ENCODE measurements around the gene PRDM1. TPM values are rescaled to one million over a fixed set of nuclear protein-coding genes. Genes with fewer than 3 reads are reported as not detected.
"Not testable (repeated sequence)": the region's sequence is repeated elsewhere in the genome, so short reads cannot be mapped to it uniquely, and the experiment has no call there.

Gene PRDM1
- total RNA-seq, 1 donor from 2014 or later, result 10.5 TPM

- Histone ChIP-seq H3K36me3 (ENCODE audit: insufficient read depth, low read length) (no peaks in the 10 kb centered on the region), H3K9me3 (ENCODE audit: insufficient read depth, low read depth, low read length) (no peaks in the 10 kb centered on the region), H3K4me3 (ENCODE audit: insufficient read depth, low read depth, low read length) (no peak overlapping the region), H2AFZ (ENCODE audit: low read depth, low read length) (no peak overlapping the region), H3K4me1 (ENCODE audit: insufficient read depth, low read length) (peaks cover 21% of the 10 kb centered on the region), H3K27me3 (ENCODE audit: insufficient read depth, low read length) (peaks cover 3% of the 10 kb centered on the region), H4K20me1 (ENCODE audit: insufficient read depth, low read length) (no peaks in the 10 kb centered on the region), H3K27ac (ENCODE audit: low read depth, low read length) (no peak overlapping the region), H3K79me2 (ENCODE audit: insufficient read depth, low read length) (no peaks in the 10 kb centered on the region), H3K4me2 (ENCODE audit: low read length) (no peak overlapping the region), H3K9ac (ENCODE audit: low read length) (no peak overlapping the region)
- Mint-ChIP-seq H3K9me3 (ENCODE audit: unreplicated experiment) (no peaks in the 10 kb centered on the region), H3K4me1 (ENCODE audit: low read depth, unreplicated experiment) (peaks cover 14% of the 10 kb centered on the region), H3K36me3 (ENCODE audit: low read depth, unreplicated experiment) (no peaks in the 10 kb centered on the region), H3K4me3 (ENCODE audit: unreplicated experiment) (no peak overlapping the region), H3K27ac (ENCODE audit: unreplicated experiment) (no peak overlapping the region), H3K27me3 (ENCODE audit: low read depth, unreplicated experiment) (peaks cover 5% of the 10 kb centered on the region)
- FAIRE-seq, result no peak
- TF ChIP-seq EZH2 (IDR thresholded peaks at IDR 0.05; ENCODE audit: insufficient read depth, low read length), result no peak
- TF ChIP-seq CTCF (IDR thresholded peaks at IDR 0.05; ENCODE audit: insufficient read depth, low read depth, low read length), result no peak
- DNase-seq (ENCODE audit: low read depth), result no peak
Observed at GRCh38 chr6:106149472-106150069, 63.4 kb downstream of the PRDM1 start.

GRCh38 chr6:106152476-106152875, 66.3 kb downstream of the PRDM1 start:
- not testable (repeated sequence) for H3K4me2 ChIP-seq (ENCODE audit: low read length); FAIRE-seq; H3K9ac ChIP-seq (ENCODE audit: low read length); H3K9me3 Mint-ChIP-seq (ENCODE audit: unreplicated experiment); H3K79me2 ChIP-seq (ENCODE audit: insufficient read depth, low read length); H2AFZ ChIP-seq (ENCODE audit: low read depth, low read length); H3K4me3 ChIP-seq (ENCODE audit: insufficient read depth, low read depth, low read length); H3K27ac ChIP-seq (ENCODE audit: low read depth, low read length); DNase-seq (ENCODE audit: low read depth); H3K27me3 Mint-ChIP-seq (ENCODE audit: low read depth, unreplicated experiment); H3K27ac Mint-ChIP-seq (ENCODE audit: unreplicated experiment); H3K4me3 Mint-ChIP-seq (ENCODE audit: unreplicated experiment); H3K36me3 ChIP-seq (ENCODE audit: insufficient read depth, low read length); H4K20me1 ChIP-seq (ENCODE audit: insufficient read depth, low read length); H3K4me1 Mint-ChIP-seq (ENCODE audit: low read depth, unreplicated experiment); H3K27me3 ChIP-seq (ENCODE audit: insufficient read depth, low read length); H3K4me1 ChIP-seq (ENCODE audit: insufficient read depth, low read length); H3K36me3 Mint-ChIP-seq (ENCODE audit: low read depth, unreplicated experiment); H3K9me3 ChIP-seq (ENCODE audit: insufficient read depth, low read depth, low read length)

GRCh38 chr6:106152952-106153351, 66.8 kb downstream of the PRDM1 start:
- no peaks in the 10 kb centered on the region for H3K27me3 ChIP-seq (ENCODE audit: insufficient read depth, low read length)
- DNase-seq (ENCODE audit: low read depth) (no peak), FAIRE-seq (peak; percentile 56)
- Mint-ChIP-seq H3K27ac (ENCODE audit: unreplicated experiment) (no peak overlapping the region), H3K27me3 (ENCODE audit: low read depth, unreplicated experiment) (peaks cover 4% of the 10 kb centered on the region), H3K9me3 (ENCODE audit: unreplicated experiment) (no peaks in the 10 kb centered on the region), H3K4me3 (ENCODE audit: unreplicated experiment) (no peak overlapping the region), H3K36me3 (ENCODE audit: low read depth, unreplicated experiment) (no peaks in the 10 kb centered on the region), H3K4me1 (ENCODE audit: low read depth, unreplicated experiment) (peaks cover 2% of the 10 kb centered on the region)
- no peak overlapping the region for H2AFZ ChIP-seq (ENCODE audit: low read depth, low read length)
- H3K4me3 ChIP-seq (ENCODE audit: insufficient read depth, low read depth, low read length), result no peak overlapping the region
- H3K79me2 ChIP-seq (ENCODE audit: insufficient read depth, low read length), result no peaks in the 10 kb centered on the region
- no peak overlapping the region for H3K27ac ChIP-seq (ENCODE audit: low read depth, low read length)
- H3K36me3 ChIP-seq (ENCODE audit: insufficient read depth, low read length), result no peaks in the 10 kb centered on the region
- H3K4me1 ChIP-seq (ENCODE audit: insufficient read depth, low read length), result no peaks in the 10 kb centered on the region
- no peak overlapping the region for H3K4me2 ChIP-seq (ENCODE audit: low read length)
- H4K20me1 ChIP-seq (ENCODE audit: insufficient read depth, low read length), result no peaks in the 10 kb centered on the region
- TF ChIP-seq CTCF (IDR thresholded peaks at IDR 0.05; ENCODE audit: insufficient read depth, low read depth, low read length) (no peak), EZH2 (IDR thresholded peaks at IDR 0.05; ENCODE audit: insufficient read depth, low read length) (no peak)
- H3K9ac ChIP-seq (ENCODE audit: low read length), result no peak overlapping the region
- no peaks in the 10 kb centered on the region for H3K9me3 ChIP-seq (ENCODE audit: insufficient read depth, low read depth, low read length)
